Esophagus squamous epithelium (tissue), 5 donors: Measurements from ENCODE around the gene TSBP1. TPM values are rescaled to one million over a fixed set of nuclear protein-coding genes. Genes with fewer than 3 reads are reported as not detected.

Experiments used
- DNase-seq: peaks from one replicate; lab custom pipeline; 2025; lab: John Stamatoyannopoulos, UW
- H3K27ac ChIP-seq, 4 donors: fragments of 200-600 bp; sonication (generic); one replicate each; pipeline ENCODE4 v1.5.1; 2016 to 2019; ENCODE audit warnings: mild to moderate bottlenecking in 1 of 4
- H3K27me3 ChIP-seq, 4 donors: fragments of 200-600 bp; sonication (generic); 1 replicate in 3 of 4; 2 replicates in 1 of 4; pipeline versions ENCODE4 v1.5.1 to v1.6.0; 2017 to 2021; ENCODE audit warnings: antibody characterized with exemption in 1 of 4
- H3K36me3 ChIP-seq, 3 donors: fragments of 200-600 bp; sonication (generic); one replicate each; pipeline ENCODE4 v1.5.1; 2016 to 2019
- H3K4me1 ChIP-seq, 3 donors: fragments of 200-600 bp; sonication (generic); one replicate each; pipeline ENCODE4 v1.5.1; 2017 to 2019
- H3K4me3 ChIP-seq, 4 donors: fragments of 200-600 bp; sonication (generic); 1 replicate in 3 of 4; 2 replicates in 1 of 4; pipeline ENCODE4 v1.5.1; 2016 to 2019; ENCODE audit warnings: mild to moderate bottlenecking in 2 of 4, moderate library complexity in 1 of 4
- H3K9me3 ChIP-seq, 3 donors: fragments of 200-600 bp; sonication (generic); one replicate each; pipeline ENCODE4 v1.5.1; 2016 to 2019
- CTCF ChIP-seq, 6 experiments: fragments of 450-650 bp in 4 of 6; fragments of 200-600 bp in 2 of 6; sonication (generic) in 2 of 6; IDR thresholded peaks; one replicate each; pipeline ENCODE4 v1.5.1; 2016 to 2019; ENCODE audit warnings: antibody characterized with exemption in 6 of 6, mild to moderate bottlenecking in 4 of 6, moderate library complexity in 4 of 6
- POLR2A ChIP-seq, 4 donors: fragments of 450-650 bp; IDR thresholded peaks; one replicate each; pipeline ENCODE4 v1.6.1; 2017; ENCODE audit warnings: antibody characterized with exemption in 4 of 4, mild to moderate bottlenecking in 4 of 4, moderate library complexity in 3 of 4
- WGBS, 2 donors: methylation state at CpG; one replicate each; pipeline ENCODE4 v1.1.5; 2018; 5-methylcytosine and 5-hydroxymethylcytosine counted together
- intact Hi-C: fragments of 100-400 bp; cut with DNase I; formaldehyde crosslinking; loops from one replicate; pipeline ENCODE4 v1.15.0; 2022
- total RNA-seq, 4 donors: library from RNA; depleted of rRNA; stranded (reverse); fragments of >200 nt; gene quantifications; one replicate each; pipeline ENCODE4 v1.1.0, GENCODE V29; 2016
- donor health status: DM: yes; HTN: yes; CAD: no.

TSBP1 gene
- total RNA-seq, 4 donors from 2014 or later, result not detected

DNA sequence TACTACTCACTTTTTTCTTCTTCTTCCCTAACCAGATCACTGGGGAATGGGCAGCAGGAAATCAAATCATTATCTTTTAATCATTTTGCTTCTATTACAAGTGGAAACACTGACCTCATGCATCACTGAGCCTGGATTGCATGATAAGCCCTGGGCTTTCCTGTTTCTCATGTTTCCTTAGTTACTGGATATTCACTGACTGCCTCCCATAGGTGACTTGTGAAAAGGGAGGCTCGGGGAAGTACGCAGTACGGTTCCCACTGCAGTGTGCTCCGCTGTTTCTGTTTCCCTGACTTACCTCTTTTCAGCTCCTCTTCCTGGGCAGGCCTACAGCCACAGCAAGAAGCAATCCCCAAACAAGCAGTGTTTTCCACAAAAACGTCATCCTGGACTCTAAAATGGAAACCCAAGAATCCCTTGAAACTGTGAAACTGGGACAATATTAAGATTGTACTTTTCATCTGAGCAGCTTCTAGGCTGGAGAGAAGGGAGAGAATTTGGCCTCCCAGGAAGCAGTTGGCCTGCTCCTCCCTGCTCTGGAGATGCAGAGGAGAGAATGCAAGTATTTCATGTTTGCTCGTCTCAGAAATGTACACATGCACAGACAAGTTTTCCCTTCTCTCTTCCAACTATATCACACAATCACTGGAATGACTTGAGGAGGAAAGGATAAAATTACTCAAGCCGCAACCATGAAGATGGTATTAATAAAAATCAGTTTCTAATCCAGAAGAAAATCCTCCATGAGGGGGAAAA, 22.1 kb upstream of the TSBP1 start:
- Histone ChIP-seq H3K9me3 (no peaks in the 10 kb centered on the region), H3K27me3 (no peaks in the 10 kb centered on the region), H3K27ac (peak overlapping the region; percentile 50 to 73 (median 70)), H3K4me1 (peaks cover 5 to 22% (median 5%) of the 10 kb centered on the region in 3 donors), H3K36me3 (no peaks in the 10 kb centered on the region), H3K4me3 (no peak overlapping the region)
- 25 to 36% methylated on average over 7 of the region's 7 CpGs for WGBS, 2 donors
- intact Hi-C loops, result no loop called here
- no peak for TF ChIP-seq POLR2A (IDR thresholded peaks at IDR 0.05)
- TF ChIP-seq CTCF (IDR thresholded peaks at IDR 0.05), result peak in 1 of 6 experiments; percentile 4
- DNase-seq, result no peak

GRCh38 chr6:32391505-32391904, 19.8 kb upstream of the TSBP1 start:
- no peak for DNase-seq
- Histone ChIP-seq H3K4me3 (no peak overlapping the region), H3K27me3 (no peaks in the 10 kb centered on the region), H3K36me3 (no peaks in the 10 kb centered on the region), H3K9me3 (no peaks in the 10 kb centered on the region), H3K27ac (no peak overlapping the region), H3K4me1 (peaks cover 5 to 22% (median 5%) of the 10 kb centered on the region in 3 donors)
- 93 to 95% methylated on average over 6 of the region's 6 CpGs for WGBS, 2 donors
- intact Hi-C loops, result no loop called here
- no peak for TF ChIP-seq POLR2A (IDR thresholded peaks at IDR 0.05)
- no peak for TF ChIP-seq CTCF (IDR thresholded peaks at IDR 0.05)

DNA sequence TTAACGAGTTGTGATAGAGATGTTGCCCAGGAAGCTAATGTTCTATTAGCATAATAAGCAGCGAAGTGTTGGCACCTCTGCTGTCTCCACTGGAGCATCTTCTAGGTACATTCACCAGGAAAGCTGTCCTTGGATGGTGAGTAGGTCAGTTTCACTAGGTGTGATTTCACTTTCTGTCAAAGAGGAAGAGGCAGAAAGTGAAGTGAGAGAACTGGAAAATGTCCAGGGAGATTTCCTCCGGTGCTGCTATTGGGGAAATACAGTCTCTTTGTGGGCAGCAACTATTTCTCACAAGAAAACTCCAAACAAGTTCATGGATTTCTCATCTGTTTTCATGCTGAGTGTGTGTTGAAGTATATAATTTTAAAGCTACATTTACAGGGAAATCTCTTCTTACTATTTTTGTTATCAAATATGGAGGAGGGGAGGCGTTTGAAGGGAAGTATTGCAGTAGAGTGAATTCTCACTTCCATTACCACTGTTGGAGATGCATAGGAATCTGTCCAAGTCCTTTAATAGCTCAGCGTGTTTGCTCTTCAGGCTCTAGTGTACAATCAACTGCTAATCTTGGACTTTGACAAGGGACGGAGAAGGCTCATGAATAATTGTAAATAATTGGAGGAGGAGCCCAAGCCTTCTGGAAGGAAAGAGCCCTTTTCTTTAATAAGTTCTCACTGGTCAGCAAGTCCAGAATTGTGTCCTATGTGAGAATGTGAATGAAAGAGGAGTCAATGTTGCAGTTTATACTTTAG, 16.1 kb upstream of the TSBP1 start:
- intact Hi-C loops, result no loop called here
- 65 to 74% methylated on average over 6 of the region's 6 CpGs for WGBS, 2 donors
- DNase-seq, result no peak
- Histone ChIP-seq H3K27me3 (no peaks in the 10 kb centered on the region), H3K9me3 (no peaks in the 10 kb centered on the region), H3K27ac (no peak overlapping the region), H3K4me3 (no peak overlapping the region), H3K4me1 (peaks cover 0 to 2% (median under 1%) of the 10 kb centered on the region in 3 donors), H3K36me3 (no peaks in the 10 kb centered on the region)
- no peak for TF ChIP-seq CTCF (IDR thresholded peaks at IDR 0.05)
- no peak for TF ChIP-seq POLR2A (IDR thresholded peaks at IDR 0.05)

GRCh38 chr6:32386040-32386439, 14.3 kb upstream of the TSBP1 start:
- intact Hi-C loops, result no loop called here
- Histone ChIP-seq H3K4me1 (no peaks in the 10 kb centered on the region), H3K4me3 (no peak overlapping the region), H3K27ac (no peak overlapping the region), H3K27me3 (no peaks in the 10 kb centered on the region), H3K36me3 (no peaks in the 10 kb centered on the region), H3K9me3 (no peaks in the 10 kb centered on the region)
- TF ChIP-seq CTCF (IDR thresholded peaks at IDR 0.05) (no peak), POLR2A (IDR thresholded peaks at IDR 0.05) (no peak)
- 96 to 100% methylated on average over 1 of the region's 1 CpG for WGBS, 2 donors
- no peak for DNase-seq
